ENCODE data around the gene CHRNE.
"Not testable (repeated sequence)": the region's sequence is repeated elsewhere in the genome, so short reads cannot be mapped to it uniquely, and the experiment has no call there.

The CHRNE gene

DNA sequence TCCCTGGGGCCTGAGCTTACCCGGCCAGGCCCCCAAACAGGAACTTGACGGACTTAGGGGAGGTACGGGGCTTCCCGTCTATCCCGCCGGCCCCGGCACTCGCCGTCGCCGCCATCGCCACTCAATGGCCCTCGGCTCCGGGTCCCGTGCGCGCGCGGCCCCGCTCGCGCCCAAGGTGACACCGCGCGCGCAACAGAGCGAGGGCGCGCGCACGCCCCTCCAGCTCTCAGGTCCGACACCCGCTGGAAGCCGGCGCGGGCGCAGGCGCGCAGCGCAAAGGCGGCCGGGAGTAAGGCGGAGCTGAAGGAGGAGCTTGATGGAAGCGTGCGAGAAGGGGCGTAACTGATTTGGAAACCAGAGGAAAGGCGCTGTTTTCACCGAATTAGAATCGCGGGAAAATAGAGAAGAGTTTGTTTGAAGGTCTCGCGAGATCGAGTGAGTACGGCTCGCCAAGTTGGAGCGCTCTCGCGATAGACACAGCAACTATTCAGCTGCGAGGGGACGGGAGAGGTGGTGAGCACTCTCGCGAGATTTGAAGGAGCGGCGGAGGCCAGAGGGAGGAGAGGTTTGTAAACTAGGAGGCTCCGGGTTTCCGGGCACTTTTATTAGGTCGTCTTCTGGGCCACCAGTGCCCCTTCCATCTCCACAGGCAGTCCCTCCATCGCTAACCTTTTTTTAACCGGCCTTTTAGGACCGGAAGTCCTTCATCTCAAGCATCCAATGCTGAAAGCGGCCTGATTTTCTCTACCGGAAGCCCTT is 37.1 kb upstream of the CHRNE start, which contains the start of the genes RNF167 and SLC25A11:
Gene RNF167, plus strand, starts transcription at position 473 of the 759 bp plus-strand sequence. CDS start 642 bp downstream, outside the sequence.
Gene SLC25A11, minus strand, starts transcription at position 251 of the 759 bp plus-strand sequence. Its CDS starts 136 bp downstream, at position 115.
- DNase-seq = peak; percentile 83 to 99 (median 95)

- no peak for DNase-seq
Measured at GRCh38 chr17:4939546-4939795, 36.6 kb upstream of the CHRNE start.

- no peak for DNase-seq
Measured at GRCh38 chr17:4938688-4939545, 36.0 kb upstream of the CHRNE start.

DNA sequence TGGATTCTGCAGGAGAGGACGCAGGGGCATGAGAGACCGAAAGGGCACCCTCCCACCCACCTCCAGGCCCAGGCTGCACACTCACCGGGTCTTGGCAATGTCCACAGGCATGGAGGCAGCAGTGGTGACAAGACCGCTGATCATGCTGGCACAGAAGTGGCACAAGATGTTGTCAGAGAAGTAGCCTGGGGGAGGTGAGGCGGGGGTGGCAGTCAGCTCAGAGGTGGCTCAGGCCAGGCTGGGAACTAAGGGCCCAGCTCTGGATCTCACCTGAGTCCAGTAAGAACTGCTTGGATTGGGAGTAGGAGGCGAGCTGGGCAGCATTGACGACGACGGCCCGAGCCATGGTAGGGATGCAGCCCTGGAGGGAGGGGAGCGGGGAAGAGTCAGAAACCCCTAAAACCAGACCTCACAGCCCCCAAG is 35.2 kb upstream of the CHRNE start:
- no peak for DNase-seq

DNA sequence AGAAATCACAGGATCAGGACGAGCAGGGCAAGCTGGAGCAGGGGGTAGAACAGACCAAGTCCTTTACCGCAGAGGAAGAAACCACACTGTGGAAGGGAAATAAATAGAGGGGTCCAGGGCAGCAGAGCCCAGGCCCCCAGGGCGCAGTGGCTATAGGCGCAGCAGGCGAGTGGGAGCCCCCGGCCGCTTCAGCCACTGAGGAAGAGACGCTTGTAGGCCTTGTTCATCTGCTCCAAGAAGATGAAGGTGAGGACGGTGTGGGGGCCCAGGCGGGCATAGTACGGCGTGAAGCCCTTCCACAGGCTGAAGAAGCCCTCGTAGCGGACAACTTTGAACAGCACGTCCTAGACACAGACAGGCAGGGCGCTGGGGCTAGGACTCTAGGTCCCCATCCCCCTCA is 34.7 kb upstream of the CHRNE start:
- DNase-seq = no peak

DNA sequence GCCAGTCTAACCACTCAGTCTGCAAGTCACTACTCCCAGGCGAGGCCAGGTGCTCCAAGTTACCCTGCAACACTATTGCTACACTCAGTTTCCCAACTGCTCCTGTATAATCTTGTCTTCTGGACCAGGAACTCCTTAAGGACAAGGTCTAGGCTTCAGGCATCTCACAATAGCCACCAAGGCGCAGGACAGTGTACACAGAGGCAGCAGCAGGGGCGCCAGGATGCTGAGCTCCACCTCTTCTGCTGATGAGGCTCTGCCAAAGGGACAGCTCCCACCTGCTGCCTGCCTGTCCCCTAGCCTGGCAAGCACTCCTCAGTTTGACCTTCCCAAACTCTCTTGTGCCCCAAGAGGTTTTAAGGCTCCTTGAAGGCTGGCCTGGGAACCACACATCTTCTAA is 33.5 kb upstream of the CHRNE start:
- no peak for DNase-seq

GRCh38 chr17:4935650-4936049 is 32.8 kb upstream of the CHRNE start:
- no peak for DNase-seq

DNA sequence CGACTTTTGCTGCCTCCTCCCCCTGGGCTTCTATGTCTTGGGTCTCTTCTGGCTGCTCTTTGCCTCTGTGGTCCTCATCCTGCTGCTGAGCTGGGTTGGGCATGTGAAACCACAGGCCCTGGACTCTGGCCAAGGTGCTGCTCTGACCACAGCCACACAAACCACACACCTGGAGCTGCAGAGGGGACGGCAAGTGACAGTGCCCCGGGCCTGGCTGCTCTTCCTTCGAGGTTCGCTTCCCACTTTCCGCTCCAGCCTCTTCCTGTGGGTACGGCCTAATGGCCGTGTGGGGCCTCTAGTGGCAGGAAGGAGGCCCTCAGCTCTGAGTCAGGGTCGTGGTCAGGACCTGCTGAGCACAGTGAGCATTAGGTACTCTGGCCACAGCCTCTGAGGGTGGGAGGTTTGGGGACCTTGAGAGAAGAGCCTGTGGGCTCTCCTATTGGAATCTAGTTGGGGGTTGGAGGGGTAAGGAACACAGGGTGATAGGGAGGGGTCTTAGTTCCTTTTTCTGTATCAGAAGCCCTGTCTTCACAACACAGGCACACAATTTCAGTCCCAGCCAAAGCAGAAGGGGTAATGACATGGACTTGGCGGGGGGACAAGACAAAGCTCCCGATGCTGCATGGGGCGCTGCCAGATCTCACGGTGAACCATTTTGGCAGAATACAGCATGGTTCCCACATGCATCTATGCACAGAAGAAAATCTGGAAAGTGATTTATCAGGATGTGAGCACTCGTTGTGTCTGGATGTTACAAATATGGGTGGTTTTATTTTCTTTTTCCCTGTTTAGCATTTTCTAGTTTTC is 31.5 kb upstream of the CHRNE start:
- DNase-seq = peak in 2 of 56 donors; percentile 8 to 15

- DNase-seq = no peak
Measured at GRCh38 chr17:4933646-4934045, 30.7 kb upstream of the CHRNE start.

GRCh38 chr17:4932756-4933155 is 29.9 kb upstream of the CHRNE start:
- no peak for DNase-seq

- DNase-seq = no peak
Measured at GRCh38 chr17:4931963-4932362, 29.1 kb upstream of the CHRNE start, which contains the start of gene GP1BA. Gene GP1BA (plus strand): TSS chr17:4932277. CDS start chr17:4932605, 328 bp downstream.

DNA sequence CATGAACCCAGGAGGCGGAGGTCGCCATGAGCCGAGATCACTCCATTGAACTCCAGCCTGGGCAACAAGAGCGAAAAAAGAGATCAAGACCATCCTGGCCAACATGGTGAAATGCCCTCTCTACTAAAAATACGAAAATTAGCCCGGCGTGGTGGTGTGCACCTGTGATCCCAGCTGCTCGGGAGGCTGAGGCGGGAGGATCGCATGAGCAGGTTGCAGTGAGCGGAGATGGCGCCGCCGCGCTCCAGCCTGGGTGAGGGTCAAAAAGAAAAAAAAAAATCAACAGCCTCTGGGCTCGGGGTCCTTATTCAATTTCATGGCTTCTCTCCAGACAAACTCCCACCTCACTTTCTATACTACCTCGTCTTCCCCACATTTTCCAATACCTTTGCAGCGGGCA is 26.0 kb upstream of the CHRNE start:
- no peak for DNase-seq

GRCh38 chr17:4926577-4927335 is 23.9 kb upstream of the CHRNE start:
- not testable (repeated sequence) for DNase-seq

GRCh38 chr17:4921320-4921719 is 18.4 kb upstream of the CHRNE start:
- no peak for DNase-seq

- DNase-seq = no peak
Measured at GRCh38 chr17:4920351-4921048, 17.6 kb upstream of the CHRNE start.

DNA sequence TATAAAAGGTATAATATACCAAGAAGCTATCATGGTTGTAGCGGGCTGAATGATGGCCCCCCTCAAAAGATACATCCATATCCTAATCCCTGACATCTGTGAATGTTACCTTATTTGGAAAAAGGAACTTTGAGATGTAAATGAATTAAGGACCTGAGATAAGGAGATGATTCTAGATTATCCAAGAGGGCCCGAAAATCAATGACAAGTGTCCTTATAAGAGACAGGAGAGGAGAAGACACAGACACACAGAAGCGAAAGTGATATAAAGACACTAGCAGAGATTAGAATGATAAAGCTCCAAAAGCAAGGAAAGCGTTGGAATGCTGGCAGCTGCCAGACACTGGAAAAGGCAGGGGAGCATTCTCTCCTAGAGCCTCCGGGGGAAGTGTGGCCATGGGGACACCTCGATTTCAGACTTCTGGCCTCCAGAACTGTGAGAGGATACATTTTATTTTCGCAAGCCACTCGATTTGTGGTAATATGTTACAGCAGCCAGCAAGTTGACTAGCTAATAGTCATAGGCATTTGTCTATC is 16.7 kb upstream of the CHRNE start:
- no peak for DNase-seq

GRCh38 chr17:4914551-4914950 is 11.7 kb upstream of the CHRNE start:
- not testable (repeated sequence) for DNase-seq

GRCh38 chr17:4913994-4914393 is 11.1 kb upstream of the CHRNE start:
- no peak for DNase-seq

GRCh38 chr17:4908711-4909496 is 6.0 kb upstream of the CHRNE start:
- peak in 54 of 56 donors; percentile 25 to 89 (median 70) for DNase-seq

Data from amygdala (tissue), 56 donors.